ENCODE measurements around the gene PAPOLB. TPM values are rescaled to one million over a fixed set of nuclear protein-coding genes. Genes with fewer than 3 reads are reported as not detected.

PAPOLB gene
- total and polyA plus RNA-seq, 9 donors: 0.04 to 0.22 (median 0.06) TPM; not detected in 3

Other genes starting within 250 kb of the PAPOLB start
- 10.9 TPM for gene FOXK1, start 179.7 kb downstream of the PAPOLB start, total RNA-seq
- gene FOXK1, start 179.7 kb downstream of the PAPOLB start, polyA plus RNA-seq (ENCODE audit: insufficient read depth in 1 of 8, insufficient read length in 8 of 8, low replicate concordance in 1 of 8): 10 to 100 TPM; 12.7 to 19.8 (median 18.2) TPM
- gene AP5Z1, start 86.4 kb downstream of the PAPOLB start, total RNA-seq: 12.8 TPM
- 10 to 100 TPM; 13.9 to 22.9 (median 15.6) TPM for gene AP5Z1, start 86.4 kb downstream of the PAPOLB start, polyA plus RNA-seq (ENCODE audit: insufficient read depth in 1 of 8, insufficient read length in 8 of 8, low replicate concordance in 1 of 8)
- 3.0 TPM for gene RADIL, start 21.7 kb upstream of the PAPOLB start, total RNA-seq
- gene RADIL, start 21.7 kb upstream of the PAPOLB start, polyA plus RNA-seq (ENCODE audit: insufficient read depth in 1 of 8, insufficient read length in 8 of 8, low replicate concordance in 1 of 8): 1 to 10 TPM; 3.1 to 5.3 (median 3.8) TPM
- not detected for gene MMD2, start 97.2 kb upstream of the PAPOLB start, total RNA-seq
- under 1 TPM in 5 of 8 donors, not detected in 3; 0.05 to 0.77 (median 0.07) TPM for gene MMD2, start 97.2 kb upstream of the PAPOLB start, polyA plus RNA-seq (ENCODE audit: insufficient read depth in 1 of 8, insufficient read length in 8 of 8, low replicate concordance in 1 of 8)
- gene RBAK, start 183.8 kb upstream of the PAPOLB start, total RNA-seq: 12.6 TPM
- gene RBAK, start 183.8 kb upstream of the PAPOLB start, polyA plus RNA-seq (ENCODE audit: insufficient read depth in 1 of 8, insufficient read length in 8 of 8, low replicate concordance in 1 of 8): 10 to 100 TPM in 5 of 8 donors, 1 to 10 TPM in 3; 6.7 to 11.9 (median 10.4) TPM